Colonic mucosa (tissue), 4 donors: ENCODE results near the gene JMJD1C. TPM values are rescaled to one million over a fixed set of nuclear protein-coding genes. Genes with fewer than 3 reads are reported as not detected.

Experiments used
- DNase-seq: peaks from one replicate; pipeline ENCODE4 v3.0.0-alpha.2; 2020
- H3K27ac ChIP-seq: fragments of 200-600 bp; one replicate; pipeline ENCODE4 v1.8.0; 2021
- H3K27me3 ChIP-seq: fragments of 200-600 bp; one replicate; pipeline ENCODE4 v1.8.0; 2021
- H3K36me3 ChIP-seq: fragments of 200-600 bp; one replicate; pipeline ENCODE4 v1.8.0; 2021
- H3K4me1 ChIP-seq: fragments of 200-600 bp; one replicate; pipeline ENCODE4 v1.8.0; 2021; ENCODE audit warnings: mild to moderate bottlenecking
- H3K4me3 ChIP-seq: fragments of 200-600 bp; one replicate; pipeline ENCODE4 v1.8.0; 2021
- H3K9ac ChIP-seq, 2 donors: one replicate each; pipeline ENCODE4 v1.7.0; 2013; ENCODE audit warnings: control low read depth in 2 of 2, low read depth in 2 of 2, low read length in 2 of 2
- H3K9me3 ChIP-seq: fragments of 200-600 bp; one replicate; pipeline ENCODE4 v1.8.0; 2021
- CTCF ChIP-seq: fragments of 200-600 bp; IDR thresholded peaks from one replicate; pipeline ENCODE4 v1.8.0; 2022; ENCODE audit warnings: antibody characterized with exemption, mild to moderate bottlenecking
- intact Hi-C: fragments of 100-400 bp; cut with DNase I; formaldehyde crosslinking; loops from one replicate; pipeline ENCODE4 v1.14.1; 2022
- total RNA-seq, 2 donors: library from RNA; stranded (reverse); fragmentation: NEBNext Ultra II Directional in 1 of 2; extraction: Animal tissue kit (Norgen Biotek cat#: 25700) in 1 of 2; gene quantifications; one replicate each; pipeline ENCODE4 v1.2.1, GENCODE V29; 2021
- donor health status: healthy.
- donor health status: DM: no; HTN: no; CAD: no.
- donor health status: DM: no; HTN: no; CAD: no.

JMJD1C gene
- total RNA-seq, 2 donors from 2014 or later, result 37.7 to 72.2 TPM

- no peaks in the 10 kb centered on the region for H3K4me1 ChIP-seq
- no peak overlapping the region for H3K27ac ChIP-seq
- TF ChIP-seq CTCF, result no peak
- H3K4me3 ChIP-seq, result no peak overlapping the region
- H3K9ac ChIP-seq, result no peak overlapping the region
- H3K36me3 ChIP-seq, result no peaks in the 10 kb centered on the region
- H3K27me3 ChIP-seq, result no peaks in the 10 kb centered on the region
- no peak for DNase-seq
- no peaks in the 10 kb centered on the region for H3K9me3 ChIP-seq
- intact Hi-C loops, result no loop called here
These were observed 8.2 kb downstream of the JMJD1C start for GRCh38 chr10:63457594-63457993.

DNA sequence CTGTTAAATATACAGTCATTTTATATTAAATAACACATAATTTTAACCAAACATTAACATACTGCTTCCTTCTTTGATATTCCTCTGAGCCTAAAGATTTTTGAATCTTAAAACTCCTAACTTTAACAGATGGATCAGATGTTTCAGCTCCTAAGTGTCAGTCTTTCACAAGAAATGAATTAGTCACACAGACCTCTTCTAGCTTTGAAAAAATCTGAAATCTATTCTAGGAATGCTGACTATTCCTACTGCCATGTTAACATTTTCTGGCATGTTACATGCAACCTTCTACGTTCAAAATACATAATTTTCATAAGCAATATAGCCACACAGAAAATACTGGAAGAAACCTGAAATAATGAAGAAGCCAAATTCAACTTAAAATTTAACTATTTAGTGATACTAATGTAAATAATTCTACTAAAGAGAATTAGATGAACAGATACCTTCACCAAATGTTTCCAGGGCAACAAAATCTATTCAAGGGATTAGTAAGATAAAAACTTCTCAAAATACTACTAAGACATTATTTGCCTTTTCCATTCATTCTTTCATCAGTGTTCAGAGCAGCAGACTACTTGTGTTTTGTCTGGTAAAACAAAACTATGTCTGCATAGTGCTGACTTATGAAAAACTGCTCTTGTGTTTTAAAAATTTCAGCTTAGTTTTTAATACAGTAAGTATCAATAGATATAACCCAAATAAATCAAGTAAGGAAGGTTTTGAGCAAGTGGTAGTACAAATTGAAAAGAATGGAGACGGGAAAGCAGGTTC lies 9.2 kb downstream of the JMJD1C start:
- no peak for TF ChIP-seq CTCF
- Histone ChIP-seq H3K9ac (no peak overlapping the region), H3K27ac (no peak overlapping the region), H3K27me3 (no peaks in the 10 kb centered on the region), H3K4me1 (no peaks in the 10 kb centered on the region), H3K9me3 (no peaks in the 10 kb centered on the region), H3K36me3 (no peaks in the 10 kb centered on the region), H3K4me3 (no peak overlapping the region)
- intact Hi-C loops, result no loop called here
- no peak for DNase-seq

DNA sequence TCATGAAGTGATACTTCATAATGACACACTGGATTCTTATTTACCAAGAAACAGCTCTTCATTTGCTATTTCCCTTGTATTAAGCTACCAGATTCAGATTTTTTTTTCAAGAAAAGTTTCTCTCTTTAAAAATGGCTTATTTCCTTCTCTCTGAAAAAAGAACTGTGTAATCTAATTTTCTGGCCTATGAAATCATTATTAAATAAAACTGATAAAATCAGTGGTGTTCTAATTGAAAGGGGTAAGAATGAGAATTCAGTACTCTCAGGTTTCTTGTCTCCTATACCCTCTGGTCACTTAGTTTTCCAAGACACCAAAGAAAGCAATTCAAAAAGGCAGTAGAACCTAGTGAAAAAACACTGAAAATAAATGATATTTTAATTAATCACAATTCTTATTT lies 10.3 kb downstream of the JMJD1C start:
- TF ChIP-seq CTCF, result no peak
- H3K27ac ChIP-seq, result no peak overlapping the region
- H3K9ac ChIP-seq, result no peak overlapping the region
- H3K27me3 ChIP-seq, result no peaks in the 10 kb centered on the region
- no peaks in the 10 kb centered on the region for H3K4me1 ChIP-seq
- no peak for DNase-seq
- no peaks in the 10 kb centered on the region for H3K36me3 ChIP-seq
- H3K9me3 ChIP-seq, result no peaks in the 10 kb centered on the region
- H3K4me3 ChIP-seq, result no peak overlapping the region
- intact Hi-C loops, result no loop called here

- no peak overlapping the region for H3K27ac ChIP-seq
- H3K9me3 ChIP-seq, result no peaks in the 10 kb centered on the region
- DNase-seq, result no peak
- intact Hi-C loops, result no loop called here
- no peaks in the 10 kb centered on the region for H3K36me3 ChIP-seq
- H3K27me3 ChIP-seq, result no peaks in the 10 kb centered on the region
- no peak for TF ChIP-seq CTCF
- no peaks in the 10 kb centered on the region for H3K4me1 ChIP-seq
- H3K4me3 ChIP-seq, result no peak overlapping the region
- no peak overlapping the region for H3K9ac ChIP-seq
These were observed 11.1 kb downstream of the JMJD1C start for GRCh38 chr10:63454631-63455030.

DNA sequence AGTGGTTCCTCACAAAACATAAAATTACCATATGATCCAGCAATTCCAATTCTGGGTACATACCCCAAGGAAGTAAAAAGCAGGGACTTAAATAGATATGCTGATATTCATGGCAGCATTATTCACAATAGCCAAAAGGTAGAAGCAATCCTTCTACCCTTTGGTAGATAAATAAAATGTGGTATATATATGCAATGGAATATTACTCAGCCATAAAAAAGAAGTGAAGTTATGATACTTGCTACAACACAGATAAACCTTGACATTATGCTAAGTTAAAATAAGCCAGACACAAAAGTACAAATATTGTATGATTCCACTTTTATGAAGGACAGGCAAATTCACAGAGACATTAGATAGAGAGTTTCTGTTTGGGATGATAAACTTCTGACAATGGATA lies 13.3 kb downstream of the JMJD1C start:
- intact Hi-C loops, result no loop called here
- no peak for TF ChIP-seq CTCF
- H3K9me3 ChIP-seq, result no peaks in the 10 kb centered on the region
- no peak overlapping the region for H3K4me3 ChIP-seq
- no peak for DNase-seq
- H3K9ac ChIP-seq, result no peak overlapping the region
- H3K4me1 ChIP-seq, result no peaks in the 10 kb centered on the region
- no peaks in the 10 kb centered on the region for H3K36me3 ChIP-seq
- H3K27ac ChIP-seq, result no peak overlapping the region
- H3K27me3 ChIP-seq, result no peaks in the 10 kb centered on the region
